WTC11 (cell line): ENCODE data around the gene MEIS2. TPM values are rescaled to one million over a fixed set of nuclear protein-coding genes. Genes with fewer than 3 reads are reported as not detected.

Source experiments
- ATAC-seq: fragments of 200-7000 bp; cut with Tn5 transposase; 2 replicates; pipeline ENCODE4 v1.10.0; 2021; ENCODE audit warnings: mild to moderate bottlenecking, moderate library complexity
- CTCF ChIA-PET: fragments of 300-600 bp; sonication (Branson Sonifier 250); formaldehyde crosslinking; loops from one replicate; lab custom pipeline; 2021; ENCODE audit warnings: antibody characterized with exemption; lab: Charles Lee
- POLR2A ChIA-PET: fragments of 350-600 bp; sonication (Branson Sonifier 250); formaldehyde crosslinking; loops from one replicate; lab custom pipeline; 2021; ENCODE audit warnings: antibody characterized with exemption; lab: Charles Lee
- DNase-seq: peaks from one replicate; pipeline ENCODE4 v3.0.0; 2021; ENCODE audit warnings: low spot score
- H3K27ac Mint-ChIP-seq: 2 replicates; pipeline ENCODE4 v1.8.0; 2021; ENCODE audit warnings: mixed read lengths
- H3K27me3 Mint-ChIP-seq: 2 replicates; pipeline ENCODE4 v1.8.0; 2021; ENCODE audit warnings: low read depth, mild to moderate bottlenecking, moderate library complexity, mixed read lengths
- H3K36me3 Mint-ChIP-seq: 2 replicates; pipeline ENCODE4 v1.8.0; 2021; ENCODE audit warnings: mixed read lengths
- H3K4me1 Mint-ChIP-seq: 2 replicates; pipeline ENCODE4 v1.8.0; 2022; ENCODE audit warnings: mixed read lengths
- H3K4me3 Mint-ChIP-seq: 2 replicates; pipeline ENCODE4 v1.8.0; 2021; ENCODE audit warnings: mild to moderate bottlenecking, moderate library complexity, mixed read lengths
- H3K9me3 Mint-ChIP-seq: 2 replicates; pipeline ENCODE4 v1.8.0; 2021; ENCODE audit warnings: mixed read lengths
- FOXP1 ChIP-seq: sonication (generic); formaldehyde crosslinking; IDR thresholded peaks from 2 replicates; pipeline ENCODE4 v1.8.0; 2022; ENCODE audit warnings: missing genetic modification reagents, mild to moderate bottlenecking, moderate library complexity, borderline replicate concordance
- GABPB1 ChIP-seq: sonication (generic); formaldehyde crosslinking; IDR thresholded peaks from 2 replicates; pipeline ENCODE4 v1.8.1; 2023; ENCODE audit warnings: mild to moderate bottlenecking, missing genetic modification reagents
- GRHL2 ChIP-seq: fragments of 250-450 bp; sonication (Bioruptor Pico); IDR thresholded peaks from 2 replicates; pipeline ENCODE4 v1.8.0; 2022; ENCODE audit warnings: mild to moderate bottlenecking, moderate library complexity; ENCODE audit not compliant: insufficient replicate concordance, severe bottlenecking
- HMGA2 ChIP-seq: fragments of 250-450 bp; sonication (Bioruptor Pico); IDR thresholded peaks from 2 replicates; pipeline ENCODE4 v1.4.0; 2021; ENCODE audit warnings: mild to moderate bottlenecking, moderate library complexity
- JUN ChIP-seq: sonication (generic); formaldehyde crosslinking; IDR thresholded peaks from 2 replicates; pipeline ENCODE4 v1.8.0; 2023; ENCODE audit warnings: mild to moderate bottlenecking, missing genetic modification reagents
- KAT7 ChIP-seq: sonication (generic); formaldehyde crosslinking; IDR thresholded peaks from 2 replicates; pipeline ENCODE4 v1.8.1; 2023; ENCODE audit warnings: missing genetic modification reagents, mild to moderate bottlenecking, borderline replicate concordance
- MYBL2 ChIP-seq: sonication (generic); formaldehyde crosslinking; IDR thresholded peaks from 2 replicates; pipeline ENCODE4 v1.8.1; 2023; ENCODE audit warnings: mild to moderate bottlenecking, moderate library complexity, missing genetic modification reagents
- NFATC4 ChIP-seq: fragments of 250-450 bp; sonication (Bioruptor Pico); IDR thresholded peaks from 2 replicates; pipeline ENCODE4 v1.9.0; 2021; ENCODE audit warnings: mild to moderate bottlenecking
- NFE2L1 ChIP-seq: sonication (generic); formaldehyde crosslinking; IDR thresholded peaks from 2 replicates; pipeline ENCODE4 v1.8.1; 2023; ENCODE audit warnings: missing genetic modification reagents
- RELA ChIP-seq: sonication (generic); formaldehyde crosslinking; IDR thresholded peaks from 2 replicates; pipeline ENCODE4 v1.8.1; 2022; ENCODE audit warnings: missing genetic modification reagents, mild to moderate bottlenecking, borderline replicate concordance
- RORB ChIP-seq: fragments of 250-450 bp; sonication (Bioruptor Pico); IDR thresholded peaks from 2 replicates; pipeline ENCODE4 v1.9.0; 2021; ENCODE audit warnings: mild to moderate bottlenecking
- ZNF232 ChIP-seq: sonication (generic); formaldehyde crosslinking; IDR thresholded peaks from 2 replicates; pipeline ENCODE4 v1.8.0; 2022; ENCODE audit warnings: mild to moderate bottlenecking, missing genetic modification reagents
- ZNF416 ChIP-seq: fragments of 250-450 bp; sonication (Bioruptor Pico); IDR thresholded peaks from 2 replicates; pipeline ENCODE4 v1.9.0; 2021; ENCODE audit warnings: mild to moderate bottlenecking, inconsistent platforms
- total RNA-seq: library from RNA; stranded (reverse); gene quantifications from 3 replicates; pipeline ENCODE4 v1.2.3, GENCODE V29; 2021
- TF ChIP-seq, protein P1 (sequence below): sonication (generic); formaldehyde crosslinking; IDR thresholded peaks from 2 replicates; pipeline ENCODE4 v1.8.1; 2022; ENCODE audit warnings: missing genetic modification reagents, borderline replicate concordance
- TF ChIP-seq, protein P2 (sequence below): fragments of 250-450 bp; sonication (Bioruptor Pico); IDR thresholded peaks from 2 replicates; pipeline ENCODE4 v1.8.0; 2021; ENCODE audit warnings: mild to moderate bottlenecking
- TF ChIP-seq, protein P3 (sequence below): sonication (generic); formaldehyde crosslinking; IDR thresholded peaks from 2 replicates; pipeline ENCODE4 v1.8.0; 2022; ENCODE audit warnings: mild to moderate bottlenecking, missing genetic modification reagents
- TF ChIP-seq, protein P4 (sequence below): fragments of 200-600 bp; IDR thresholded peaks from 2 replicates; pipeline ENCODE4 v1.8.0; 2022; ENCODE audit warnings: antibody characterized with exemption
- TF ChIP-seq, protein P5 (sequence below): sonication (generic); formaldehyde crosslinking; IDR thresholded peaks from 2 replicates; pipeline ENCODE4 v1.8.1; 2023; ENCODE audit warnings: mild to moderate bottlenecking, missing genetic modification reagents, moderate library complexity
- TF ChIP-seq, protein P6 (sequence below): sonication (generic); formaldehyde crosslinking; IDR thresholded peaks from 2 replicates; pipeline ENCODE4 v1.8.1; 2022; ENCODE audit warnings: mild to moderate bottlenecking, moderate library complexity, missing genetic modification reagents
- TF ChIP-seq, protein P7 (sequence below): sonication (generic); formaldehyde crosslinking; IDR thresholded peaks from 2 replicates; pipeline ENCODE4 v1.8.0; 2022; ENCODE audit warnings: mild to moderate bottlenecking, missing genetic modification reagents
- TF ChIP-seq, protein P8 (sequence below): sonication (generic); formaldehyde crosslinking; IDR thresholded peaks from 2 replicates; pipeline ENCODE4 v1.8.0; 2022; ENCODE audit warnings: mild to moderate bottlenecking, missing genetic modification reagents

Gene MEIS2
- total RNA-seq, 1 experiment from 2014 or later: 0.57 TPM

DNA sequence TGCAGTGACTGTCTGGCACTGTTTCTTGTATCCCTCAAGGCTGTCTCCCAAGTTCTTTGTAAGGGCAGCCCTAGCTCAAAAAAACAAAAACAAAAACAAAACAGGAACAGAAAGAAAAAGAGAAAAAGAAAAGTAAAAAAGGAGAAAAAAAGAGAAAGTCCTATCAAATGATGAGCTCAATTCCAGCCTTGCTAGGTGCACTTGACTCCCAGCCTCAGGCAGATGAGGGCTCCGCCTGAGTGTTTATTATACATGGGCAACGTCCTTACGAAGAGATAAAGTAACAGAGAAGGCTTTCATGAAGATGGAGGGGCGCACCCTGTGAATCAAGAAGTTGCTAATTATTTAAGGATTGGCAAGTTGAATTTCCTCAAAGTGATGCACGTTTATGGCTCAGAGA is 175.3 kb downstream of the MEIS2 start (continued):
- TF ChIP-seq, protein P1, sequence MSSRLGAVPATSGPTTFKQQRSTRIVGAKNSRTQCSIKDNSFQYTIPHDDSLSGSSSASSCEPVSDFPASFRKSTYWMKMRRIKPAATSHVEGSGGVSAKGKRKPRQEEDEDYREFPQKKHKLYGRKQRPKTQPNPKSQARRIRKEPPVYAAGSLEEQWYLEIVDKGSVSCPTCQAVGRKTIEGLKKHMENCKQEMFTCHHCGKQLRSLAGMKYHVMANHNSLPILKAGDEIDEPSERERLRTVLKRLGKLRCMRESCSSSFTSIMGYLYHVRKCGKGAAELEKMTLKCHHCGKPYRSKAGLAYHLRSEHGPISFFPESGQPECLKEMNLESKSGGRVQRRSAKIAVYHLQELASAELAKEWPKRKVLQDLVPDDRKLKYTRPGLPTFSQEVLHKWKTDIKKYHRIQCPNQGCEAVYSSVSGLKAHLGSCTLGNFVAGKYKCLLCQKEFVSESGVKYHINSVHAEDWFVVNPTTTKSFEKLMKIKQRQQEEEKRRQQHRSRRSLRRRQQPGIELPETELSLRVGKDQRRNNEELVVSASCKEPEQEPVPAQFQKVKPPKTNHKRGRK (CRISPR knock-in tag): no peak
- TF ChIP-seq, protein P2, sequence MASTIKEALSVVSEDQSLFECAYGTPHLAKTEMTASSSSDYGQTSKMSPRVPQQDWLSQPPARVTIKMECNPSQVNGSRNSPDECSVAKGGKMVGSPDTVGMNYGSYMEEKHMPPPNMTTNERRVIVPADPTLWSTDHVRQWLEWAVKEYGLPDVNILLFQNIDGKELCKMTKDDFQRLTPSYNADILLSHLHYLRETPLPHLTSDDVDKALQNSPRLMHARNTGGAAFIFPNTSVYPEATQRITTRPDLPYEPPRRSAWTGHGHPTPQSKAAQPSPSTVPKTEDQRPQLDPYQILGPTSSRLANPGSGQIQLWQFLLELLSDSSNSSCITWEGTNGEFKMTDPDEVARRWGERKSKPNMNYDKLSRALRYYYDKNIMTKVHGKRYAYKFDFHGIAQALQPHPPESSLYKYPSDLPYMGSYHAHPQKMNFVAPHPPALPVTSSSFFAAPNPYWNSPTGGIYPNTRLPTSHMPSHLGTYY (CRISPR knock-in tag): no peak
- TF ChIP-seq JUN (CRISPR knock-in tag): no peak
- TF ChIP-seq, protein P3, sequence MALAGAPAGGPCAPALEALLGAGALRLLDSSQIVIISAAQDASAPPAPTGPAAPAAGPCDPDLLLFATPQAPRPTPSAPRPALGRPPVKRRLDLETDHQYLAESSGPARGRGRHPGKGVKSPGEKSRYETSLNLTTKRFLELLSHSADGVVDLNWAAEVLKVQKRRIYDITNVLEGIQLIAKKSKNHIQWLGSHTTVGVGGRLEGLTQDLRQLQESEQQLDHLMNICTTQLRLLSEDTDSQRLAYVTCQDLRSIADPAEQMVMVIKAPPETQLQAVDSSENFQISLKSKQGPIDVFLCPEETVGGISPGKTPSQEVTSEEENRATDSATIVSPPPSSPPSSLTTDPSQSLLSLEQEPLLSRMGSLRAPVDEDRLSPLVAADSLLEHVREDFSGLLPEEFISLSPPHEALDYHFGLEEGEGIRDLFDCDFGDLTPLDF (CRISPR knock-in tag): no peak
- TF ChIP-seq NFE2L1: no peak
- TF ChIP-seq, protein P4, sequence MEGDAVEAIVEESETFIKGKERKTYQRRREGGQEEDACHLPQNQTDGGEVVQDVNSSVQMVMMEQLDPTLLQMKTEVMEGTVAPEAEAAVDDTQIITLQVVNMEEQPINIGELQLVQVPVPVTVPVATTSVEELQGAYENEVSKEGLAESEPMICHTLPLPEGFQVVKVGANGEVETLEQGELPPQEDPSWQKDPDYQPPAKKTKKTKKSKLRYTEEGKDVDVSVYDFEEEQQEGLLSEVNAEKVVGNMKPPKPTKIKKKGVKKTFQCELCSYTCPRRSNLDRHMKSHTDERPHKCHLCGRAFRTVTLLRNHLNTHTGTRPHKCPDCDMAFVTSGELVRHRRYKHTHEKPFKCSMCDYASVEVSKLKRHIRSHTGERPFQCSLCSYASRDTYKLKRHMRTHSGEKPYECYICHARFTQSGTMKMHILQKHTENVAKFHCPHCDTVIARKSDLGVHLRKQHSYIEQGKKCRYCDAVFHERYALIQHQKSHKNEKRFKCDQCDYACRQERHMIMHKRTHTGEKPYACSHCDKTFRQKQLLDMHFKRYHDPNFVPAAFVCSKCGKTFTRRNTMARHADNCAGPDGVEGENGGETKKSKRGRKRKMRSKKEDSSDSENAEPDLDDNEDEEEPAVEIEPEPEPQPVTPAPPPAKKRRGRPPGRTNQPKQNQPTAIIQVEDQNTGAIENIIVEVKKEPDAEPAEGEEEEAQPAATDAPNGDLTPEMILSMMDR: no peak
- no peak for TF ChIP-seq MYBL2 (CRISPR knock-in tag)

DNA sequence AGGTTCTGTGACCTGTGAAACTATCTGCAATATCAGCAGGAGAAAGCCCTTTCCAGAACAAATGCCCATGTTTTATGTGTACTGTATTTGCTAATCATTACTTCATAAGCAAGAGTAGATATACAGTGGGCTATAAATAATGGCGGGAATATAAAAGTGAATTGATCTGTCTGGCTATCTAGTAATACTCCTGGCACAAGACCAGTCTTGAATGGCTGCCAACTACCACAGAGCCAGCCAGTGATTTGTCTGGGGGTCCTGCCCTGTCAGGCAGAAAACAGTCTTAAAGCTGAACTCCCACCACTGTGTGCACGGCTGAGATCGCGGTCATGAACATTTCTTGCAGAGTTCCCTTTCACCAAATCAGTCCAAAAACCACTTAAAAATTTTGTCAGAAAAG is 176.3 kb downstream of the MEIS2 start:
- no peak for TF ChIP-seq KAT7
- TF ChIP-seq, protein P5, sequence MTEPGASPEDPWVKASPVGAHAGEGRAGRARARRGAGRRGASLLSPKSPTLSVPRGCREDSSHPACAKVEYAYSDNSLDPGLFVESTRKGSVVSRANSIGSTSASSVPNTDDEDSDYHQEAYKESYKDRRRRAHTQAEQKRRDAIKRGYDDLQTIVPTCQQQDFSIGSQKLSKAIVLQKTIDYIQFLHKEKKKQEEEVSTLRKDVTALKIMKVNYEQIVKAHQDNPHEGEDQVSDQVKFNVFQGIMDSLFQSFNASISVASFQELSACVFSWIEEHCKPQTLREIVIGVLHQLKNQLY: no peak
- no peak for TF ChIP-seq HMGA2 (CRISPR knock-in tag)
- TF ChIP-seq RORB (CRISPR knock-in tag): no peak
- TF ChIP-seq ZNF232 (CRISPR knock-in tag): no peak
- no peak for TF ChIP-seq NFATC4 (CRISPR knock-in tag)
- no peak for TF ChIP-seq FOXP1 (CRISPR knock-in tag)
- no peak for TF ChIP-seq GABPB1 (CRISPR knock-in tag)
- TF ChIP-seq GRHL2: no peak
- TF ChIP-seq, protein P2 (CRISPR knock-in tag): no peak
- TF ChIP-seq, protein P6, sequence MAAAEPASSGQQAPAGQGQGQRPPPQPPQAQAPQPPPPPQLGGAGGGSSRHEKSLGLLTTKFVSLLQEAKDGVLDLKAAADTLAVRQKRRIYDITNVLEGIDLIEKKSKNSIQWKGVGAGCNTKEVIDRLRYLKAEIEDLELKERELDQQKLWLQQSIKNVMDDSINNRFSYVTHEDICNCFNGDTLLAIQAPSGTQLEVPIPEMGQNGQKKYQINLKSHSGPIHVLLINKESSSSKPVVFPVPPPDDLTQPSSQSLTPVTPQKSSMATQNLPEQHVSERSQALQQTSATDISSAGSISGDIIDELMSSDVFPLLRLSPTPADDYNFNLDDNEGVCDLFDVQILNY (CRISPR knock-in tag): no peak
- TF ChIP-seq, protein P7, sequence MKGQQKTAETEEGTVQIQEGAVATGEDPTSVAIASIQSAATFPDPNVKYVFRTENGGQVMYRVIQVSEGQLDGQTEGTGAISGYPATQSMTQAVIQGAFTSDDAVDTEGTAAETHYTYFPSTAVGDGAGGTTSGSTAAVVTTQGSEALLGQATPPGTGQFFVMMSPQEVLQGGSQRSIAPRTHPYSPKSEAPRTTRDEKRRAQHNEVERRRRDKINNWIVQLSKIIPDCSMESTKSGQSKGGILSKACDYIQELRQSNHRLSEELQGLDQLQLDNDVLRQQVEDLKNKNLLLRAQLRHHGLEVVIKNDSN (CRISPR knock-in tag): no peak
- TF ChIP-seq, protein P4: no peak
- TF ChIP-seq RELA (CRISPR knock-in tag): no peak
- TF ChIP-seq, protein P8, sequence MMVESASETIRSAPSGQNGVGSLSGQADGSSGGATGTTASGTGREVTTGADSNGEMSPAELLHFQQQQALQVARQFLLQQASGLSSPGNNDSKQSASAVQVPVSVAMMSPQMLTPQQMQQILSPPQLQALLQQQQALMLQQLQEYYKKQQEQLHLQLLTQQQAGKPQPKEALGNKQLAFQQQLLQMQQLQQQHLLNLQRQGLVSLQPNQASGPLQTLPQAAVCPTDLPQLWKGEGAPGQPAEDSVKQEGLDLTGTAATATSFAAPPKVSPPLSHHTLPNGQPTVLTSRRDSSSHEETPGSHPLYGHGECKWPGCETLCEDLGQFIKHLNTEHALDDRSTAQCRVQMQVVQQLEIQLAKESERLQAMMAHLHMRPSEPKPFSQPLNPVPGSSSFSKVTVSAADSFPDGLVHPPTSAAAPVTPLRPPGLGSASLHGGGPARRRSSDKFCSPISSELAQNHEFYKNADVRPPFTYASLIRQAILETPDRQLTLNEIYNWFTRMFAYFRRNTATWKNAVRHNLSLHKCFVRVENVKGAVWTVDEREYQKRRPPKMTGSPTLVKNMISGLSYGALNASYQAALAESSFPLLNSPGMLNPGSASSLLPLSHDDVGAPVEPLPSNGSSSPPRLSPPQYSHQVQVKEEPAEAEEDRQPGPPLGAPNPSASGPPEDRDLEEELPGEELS: no peak
- TF ChIP-seq ZNF416: no peak
- Mint-ChIP-seq H3K4me3 (no peak overlapping the region), H3K36me3 (no peaks in the 10 kb centered on the region), H3K4me1 (peaks cover 3% of the 10 kb centered on the region; the same call in 1 of the 2 replicates), H3K9me3 (peaks cover 6% of the 10 kb centered on the region), H3K27me3 (no peaks in the 10 kb centered on the region), H3K27ac (no peak overlapping the region)
- ChIA-PET POLR2A (no interaction called here), CTCF (no interaction called here)
- no peak for ATAC-seq
- DNase-seq: no peak
